PC-3 (cell line): Measurements from ENCODE around the gene VTI1B. TPM values are rescaled to one million over a fixed set of nuclear protein-coding genes. Genes with fewer than 3 reads are reported as not detected.
A peak's percentile ranks its signal among the peaks of the same experiment; 100 is the strongest.

Source experiments
- ATAC-seq: fragments of 200-7000 bp; cut with Tn5 transposase; 2 replicates; pipeline ENCODE4 v1.9.1; 2020; ENCODE audit warnings: mild to moderate bottlenecking, moderate library complexity
- BruUV-seq: library from RNA; stranded (reverse); fragments of 400-500 nt; replicated peaks from 2 replicates; lab custom pipeline; 2021; lab: Mats Ljungman, UMichigan
- CTCF ChIA-PET: fragments of 300-600 bp; sonication (Branson Sonifier 250); formaldehyde crosslinking; loops from one replicate; lab custom pipeline; 2022; ENCODE audit warnings: antibody characterized with exemption; lab: Charles Lee
- POLR2A ChIA-PET: fragments of 300-600 bp; sonication (Branson Sonifier 250); formaldehyde crosslinking; loops from one replicate; lab custom pipeline; 2022; ENCODE audit warnings: antibody characterized with exemption; ENCODE audit not compliant: unreplicated experiment; lab: Charles Lee
- DNase-seq: peaks from one replicate; pipeline ENCODE4 v3.0.0-alpha.2; 2015
- H2AFZ ChIP-seq: fragments of 300-600 bp; sonication (generic); 2 replicates; pipeline ENCODE4 v1.6.0; 2016; ENCODE audit warnings: antibody characterized with exemption, low read length
- H3F3A ChIP-seq: fragments of 300-600 bp; sonication (generic); one replicate; pipeline ENCODE4 v1.6.0; 2017; ENCODE audit warnings: antibody characterized with exemption, low read length, control low read depth, mild to moderate bottlenecking; ENCODE audit not compliant: unreplicated experiment
- H3K27ac ChIP-seq: fragments of 300-600 bp; sonication (generic); 2 replicates; pipeline ENCODE4 v1.5.1; 2016; ENCODE audit warnings: mild to moderate bottlenecking, low read length
- H3K27me3 ChIP-seq: fragments of 300-600 bp; sonication (generic); 2 replicates; pipeline ENCODE4 v1.6.1; 2016; ENCODE audit warnings: low read length, mixed read lengths
- H3K36me3 ChIP-seq: fragments of 300-600 bp; sonication (generic); 2 replicates; pipeline ENCODE4 v1.6.1; 2016; ENCODE audit warnings: low read depth, mixed run types, low read length, mixed read lengths
- H3K4me1 ChIP-seq: fragments of 300-600 bp; sonication (generic); 2 replicates; pipeline ENCODE4 v1.5.1; 2016; ENCODE audit warnings: low read length; ENCODE audit not compliant: insufficient read depth
- H3K4me2 ChIP-seq: fragments of 300-600 bp; sonication (generic); 2 replicates; pipeline ENCODE4 v1.6.0; 2016; ENCODE audit warnings: low read length
- H3K4me3 ChIP-seq: fragments of 300-600 bp; sonication (generic); 2 replicates; pipeline ENCODE4 v1.5.1; 2016; ENCODE audit warnings: mild to moderate bottlenecking, low read length, mixed read lengths
- H3K79me2 ChIP-seq: fragments of 300-600 bp; sonication (generic); 2 replicates; pipeline ENCODE4 v1.6.1; 2017; ENCODE audit warnings: low read length, mixed read lengths
- H3K9ac ChIP-seq: fragments of 300-600 bp; sonication (generic); 2 replicates; pipeline ENCODE4 v1.6.0; 2016; ENCODE audit warnings: mild to moderate bottlenecking, low read length
- H3K9me2 ChIP-seq: fragments of 300-600 bp; sonication (generic); replicated peaks from 2 replicates; pipeline ENCODE4 v1.6.1; 2016; ENCODE audit warnings: mixed run types, low read length, mixed read lengths
- H3K9me3 ChIP-seq: fragments of 300-600 bp; sonication (generic); 2 replicates; pipeline ENCODE4 v1.6.1; 2016; ENCODE audit warnings: low read length, mixed read lengths
- H4K20me1 ChIP-seq: fragments of 300-600 bp; sonication (generic); 2 replicates; pipeline ENCODE4 v1.6.1; 2016; ENCODE audit warnings: low read length, mixed read lengths
- EZH2 ChIP-seq: fragments of 300-600 bp; sonication (generic); IDR thresholded peaks from one replicate; pipeline ENCODE4 v1.6.1; 2017; ENCODE audit warnings: antibody characterized with exemption, mild to moderate bottlenecking, low read length; ENCODE audit not compliant: unreplicated experiment
- EZH2phosphoT487 ChIP-seq: fragments of 300-600 bp; sonication (generic); IDR thresholded peaks from 2 replicates; pipeline ENCODE4 v1.6.1; 2018; ENCODE audit warnings: mild to moderate bottlenecking, antibody characterized with exemption, low read length, borderline replicate concordance
- intact Hi-C: fragments of 100-400 bp; cut with micrococcal nuclease; formaldehyde crosslinking; loops from 2 replicates; pipeline ENCODE4 v1.9.0; 2023
- total RNA-seq: library from RNA; depleted of rRNA; stranded (reverse); fragments of >200 nt; gene quantifications from 2 replicates; pipeline ENCODE4 v1.2.3, GENCODE V29; 2014
- TF ChIP-seq, protein P1 (sequence below): fragments of 300-600 bp; sonication (generic); conservative IDR thresholded peaks from 2 replicates; pipeline ENCODE4 v1.5.1; 2017; ENCODE audit warnings: antibody characterized with exemption, low read depth, mild to moderate bottlenecking, low read length

VTI1B gene
- total RNA-seq, 1 experiment from 2014 or later, result 93.8 TPM

GRCh38 chr14:67694791-67695393 lies 20.5 kb upstream of the VTI1B start:
- H3K27ac ChIP-seq, result peak overlapping the region; percentile 93
- peak overlapping the region; percentile 82 for H2AFZ ChIP-seq
- TSS peak; percentile 100 for BruUV-seq
- H3K4me2 ChIP-seq, result peak overlapping the region; percentile 98
- no peaks in the 10 kb centered on the region for H3K27me3 ChIP-seq
- no peaks in the 10 kb centered on the region for H3K9me2 ChIP-seq
- no peaks in the 10 kb centered on the region for H3F3A ChIP-seq
- peaks cover 16% of the 10 kb centered on the region for H3K4me1 ChIP-seq
- peaks cover 27% of the 10 kb centered on the region for H4K20me1 ChIP-seq
- CTCF ChIA-PET, result interaction anchor here (0.7 to 1.4 kb wide), 4 partner anchors 9 to 124 kb away, joined by 3 to 11 read pairs (median 8); partner anchors contain the start of gene ARG2
- POLR2A ChIA-PET, result interaction anchor here (1.0 to 1.4 kb wide), 3 partner anchors 10 to 27 kb away, joined by 3 to 8 read pairs (median 3); no protein-coding TSS in a partner anchor
- peak; percentile 96 for DNase-seq
- peaks cover 48% of the 10 kb centered on the region for H3K79me2 ChIP-seq
- TF ChIP-seq, protein P1, sequence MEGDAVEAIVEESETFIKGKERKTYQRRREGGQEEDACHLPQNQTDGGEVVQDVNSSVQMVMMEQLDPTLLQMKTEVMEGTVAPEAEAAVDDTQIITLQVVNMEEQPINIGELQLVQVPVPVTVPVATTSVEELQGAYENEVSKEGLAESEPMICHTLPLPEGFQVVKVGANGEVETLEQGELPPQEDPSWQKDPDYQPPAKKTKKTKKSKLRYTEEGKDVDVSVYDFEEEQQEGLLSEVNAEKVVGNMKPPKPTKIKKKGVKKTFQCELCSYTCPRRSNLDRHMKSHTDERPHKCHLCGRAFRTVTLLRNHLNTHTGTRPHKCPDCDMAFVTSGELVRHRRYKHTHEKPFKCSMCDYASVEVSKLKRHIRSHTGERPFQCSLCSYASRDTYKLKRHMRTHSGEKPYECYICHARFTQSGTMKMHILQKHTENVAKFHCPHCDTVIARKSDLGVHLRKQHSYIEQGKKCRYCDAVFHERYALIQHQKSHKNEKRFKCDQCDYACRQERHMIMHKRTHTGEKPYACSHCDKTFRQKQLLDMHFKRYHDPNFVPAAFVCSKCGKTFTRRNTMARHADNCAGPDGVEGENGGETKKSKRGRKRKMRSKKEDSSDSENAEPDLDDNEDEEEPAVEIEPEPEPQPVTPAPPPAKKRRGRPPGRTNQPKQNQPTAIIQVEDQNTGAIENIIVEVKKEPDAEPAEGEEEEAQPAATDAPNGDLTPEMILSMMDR, result no peak
- TF ChIP-seq EZH2 (no peak), EZH2phosphoT487 (no peak)
- ATAC-seq, result peak; percentile 89
- no peaks in the 10 kb centered on the region for H3K9me3 ChIP-seq
- peaks cover 29% of the 10 kb centered on the region for H3K36me3 ChIP-seq
- H3K9ac ChIP-seq, result peak overlapping the region; percentile 96
- intact Hi-C loops, result loop anchor here (1.0 kb wide), 3 partner anchors 21 to 336 kb away; partner anchors contain the start of genes ARG2, ATP6V1D and VTI1B
- H3K4me3 ChIP-seq, result peak overlapping the region; percentile 97

- ATAC-seq (no peak), DNase-seq (no peak)
- Histone ChIP-seq H3K36me3 (peaks cover 65% of the 10 kb centered on the region), H3F3A (no peaks in the 10 kb centered on the region), H3K79me2 (peaks cover 42% of the 10 kb centered on the region), H3K9me3 (no peaks in the 10 kb centered on the region), H3K9me2 (no peaks in the 10 kb centered on the region), H3K4me1 (peaks cover 16% of the 10 kb centered on the region), H4K20me1 (peaks cover 28% of the 10 kb centered on the region), H3K27ac (no peak overlapping the region), H3K9ac (no peak overlapping the region), H3K4me3 (no peak overlapping the region), H2AFZ (no peak overlapping the region), H3K27me3 (no peaks in the 10 kb centered on the region), H3K4me2 (no peak overlapping the region)
- CTCF ChIA-PET, result no interaction called here
- POLR2A ChIA-PET, result no interaction called here
- TF ChIP-seq, protein P1, result no peak
- TF ChIP-seq EZH2phosphoT487 (no peak), EZH2 (no peak)
- intact Hi-C loops, result no loop called here
- BruUV-seq, result no TSS peak
Measured at GRCh38 chr14:67690011-67690410, 15.6 kb upstream of the VTI1B start.

- Histone ChIP-seq H3F3A (no peaks in the 10 kb centered on the region), H3K27me3 (no peaks in the 10 kb centered on the region), H3K27ac (no peak overlapping the region), H3K9ac (no peak overlapping the region), H3K79me2 (peaks cover 16% of the 10 kb centered on the region), H3K4me1 (peaks cover 17% of the 10 kb centered on the region), H3K9me2 (no peaks in the 10 kb centered on the region), H3K4me3 (no peak overlapping the region), H3K4me2 (no peak overlapping the region), H2AFZ (no peak overlapping the region), H3K9me3 (no peaks in the 10 kb centered on the region), H3K36me3 (peaks cover 68% of the 10 kb centered on the region), H4K20me1 (0 out of 2 replicates have a peak, but pooled peaks cover 4% of the 10 kb centered on the region)
- ATAC-seq (no peak), DNase-seq (no peak)
- TF ChIP-seq, protein P1, result no peak
- no peak for TF ChIP-seq EZH2
- no peak for TF ChIP-seq EZH2phosphoT487
- ChIA-PET CTCF (no interaction called here), POLR2A (interaction anchor here (0.6 kb wide), 1 partner anchor 170 kb away, joined by 5 read pairs; no protein-coding TSS in a partner anchor)
- BruUV-seq, result no TSS peak
- intact Hi-C loops, result no loop called here
Measured at GRCh38 chr14:67683842-67684241, 9.4 kb upstream of the VTI1B start.
